Thyroid gland (tissue), 4 donors: ENCODE measurements around the gene UNKL. TPM values are rescaled to one million over a fixed set of nuclear protein-coding genes. Genes with fewer than 3 reads are reported as not detected.

Experiments
- DNase-seq, 2 donors: peaks; one replicate each; pipeline ENCODE4 v3.0.0-alpha.2; 2019
- H3K27ac ChIP-seq, 3 donors: fragments of 200-600 bp; sonication (generic); 1 replicate in 2 of 3; 2 replicates in 1 of 3; pipeline ENCODE4 v1.5.1; 2016 to 2019; ENCODE audit warnings: mild to moderate bottlenecking in 1 of 3, moderate library complexity in 1 of 3
- H3K27me3 ChIP-seq: fragments of 200-600 bp; sonication (generic); one replicate; pipeline ENCODE4 v1.5.1; 2019
- H3K36me3 ChIP-seq, 2 donors: fragments of 200-600 bp; sonication (generic); one replicate each; pipeline ENCODE4 v1.5.1; 2016 to 2019
- H3K4me1 ChIP-seq, 2 donors: fragments of 200-600 bp; sonication (generic); one replicate each; pipeline ENCODE4 v1.5.1; 2017 to 2019
- H3K4me3 ChIP-seq, 3 donors: fragments of 200-600 bp; sonication (generic); replicated peaks in 1 of 3; 1 replicate in 2 of 3; 2 replicates in 1 of 3; pipeline ENCODE4 v1.5.1; 2016; ENCODE audit warnings: mild to moderate bottlenecking in 1 of 3
- H3K9me3 ChIP-seq: fragments of 200-600 bp; sonication (generic); one replicate; pipeline ENCODE4 v1.5.1; 2017
- POLR2A ChIP-seq, 2 donors: fragments of 450-650 bp; IDR thresholded peaks; one replicate each; pipeline ENCODE4 v1.6.1; 2017; ENCODE audit warnings: antibody characterized with exemption in 2 of 2, mild to moderate bottlenecking in 2 of 2, moderate library complexity in 1 of 2
- WGBS, 2 donors: methylation state at CpG; one replicate each; pipeline ENCODE4 v1.1.5; 2017; 5-methylcytosine and 5-hydroxymethylcytosine counted together
- intact Hi-C: fragments of 100-400 bp; cut with DNase I; formaldehyde crosslinking; loops from one replicate; pipeline ENCODE4 v1.15.1; 2023
- total RNA-seq, 4 donors: library from RNA; depleted of rRNA; stranded (reverse); fragments of >200 nt; gene quantifications; one replicate each; pipeline ENCODE4 v1.2.3, GENCODE V29; 2016
- TF ChIP-seq, protein P1 (sequence below), 6 experiments: fragments of 200-600 bp in 3 of 6; fragments of 450-650 bp in 3 of 6; sonication (generic) in 3 of 6; IDR thresholded peaks; one replicate each; pipeline ENCODE4 v1.5.1; 2016 to 2019; ENCODE audit warnings: antibody characterized with exemption in 6 of 6, mild to moderate bottlenecking in 2 of 6, inconsistent platforms in 1 of 6, moderate library complexity in 1 of 6

Gene UNKL
- total RNA-seq, 4 donors from 2014 or later = 26.2 to 46.9 (median 31.3) TPM

- Histone ChIP-seq H3K4me3 (no peak overlapping the region), H3K27me3 (no peaks in the 10 kb centered on the region), H3K27ac (no peak overlapping the region), H3K4me1 (peaks cover 4 to 11% of the 10 kb centered on the region in 2 donors), H3K9me3 (no peaks in the 10 kb centered on the region), H3K36me3 (no peaks in the 10 kb centered on the region)
- DNase-seq = peak; percentile 88 to 95
- TF ChIP-seq, protein P1, sequence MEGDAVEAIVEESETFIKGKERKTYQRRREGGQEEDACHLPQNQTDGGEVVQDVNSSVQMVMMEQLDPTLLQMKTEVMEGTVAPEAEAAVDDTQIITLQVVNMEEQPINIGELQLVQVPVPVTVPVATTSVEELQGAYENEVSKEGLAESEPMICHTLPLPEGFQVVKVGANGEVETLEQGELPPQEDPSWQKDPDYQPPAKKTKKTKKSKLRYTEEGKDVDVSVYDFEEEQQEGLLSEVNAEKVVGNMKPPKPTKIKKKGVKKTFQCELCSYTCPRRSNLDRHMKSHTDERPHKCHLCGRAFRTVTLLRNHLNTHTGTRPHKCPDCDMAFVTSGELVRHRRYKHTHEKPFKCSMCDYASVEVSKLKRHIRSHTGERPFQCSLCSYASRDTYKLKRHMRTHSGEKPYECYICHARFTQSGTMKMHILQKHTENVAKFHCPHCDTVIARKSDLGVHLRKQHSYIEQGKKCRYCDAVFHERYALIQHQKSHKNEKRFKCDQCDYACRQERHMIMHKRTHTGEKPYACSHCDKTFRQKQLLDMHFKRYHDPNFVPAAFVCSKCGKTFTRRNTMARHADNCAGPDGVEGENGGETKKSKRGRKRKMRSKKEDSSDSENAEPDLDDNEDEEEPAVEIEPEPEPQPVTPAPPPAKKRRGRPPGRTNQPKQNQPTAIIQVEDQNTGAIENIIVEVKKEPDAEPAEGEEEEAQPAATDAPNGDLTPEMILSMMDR (IDR thresholded peaks at IDR 0.05) = no peak
- intact Hi-C loops = loop anchor here (10.0 kb wide), 1 partner anchor 132 kb away; the partner anchor contains the start of gene CLCN7
- 8 to 9% methylated on average over 29 to 42 of the region's 49 CpGs for WGBS, 2 donors
These were observed 71.7 kb downstream of the UNKL start for GRCh38 chr16:1342526-1343427.

- no peak for DNase-seq
- WGBS, 2 donors = 92 to 93% methylated on average over 7 to 27 of the region's 39 CpGs
- Histone ChIP-seq H3K36me3 (no peaks in the 10 kb centered on the region), H3K4me3 (no peak overlapping the region), H3K9me3 (no peaks in the 10 kb centered on the region), H3K27ac (no peak overlapping the region), H3K27me3 (no peaks in the 10 kb centered on the region), H3K4me1 (peaks cover 4 to 11% of the 10 kb centered on the region in 2 donors)
- TF ChIP-seq POLR2A (IDR thresholded peaks at IDR 0.05) = no peak
- TF ChIP-seq, protein P1 (IDR thresholded peaks at IDR 0.05) = no peak
- intact Hi-C loops = loop anchor here (10.0 kb wide), 1 partner anchor 133 kb away; the partner anchor contains the start of gene CLCN7
These were observed 72.7 kb downstream of the UNKL start for GRCh38 chr16:1341495-1342420.

DNA sequence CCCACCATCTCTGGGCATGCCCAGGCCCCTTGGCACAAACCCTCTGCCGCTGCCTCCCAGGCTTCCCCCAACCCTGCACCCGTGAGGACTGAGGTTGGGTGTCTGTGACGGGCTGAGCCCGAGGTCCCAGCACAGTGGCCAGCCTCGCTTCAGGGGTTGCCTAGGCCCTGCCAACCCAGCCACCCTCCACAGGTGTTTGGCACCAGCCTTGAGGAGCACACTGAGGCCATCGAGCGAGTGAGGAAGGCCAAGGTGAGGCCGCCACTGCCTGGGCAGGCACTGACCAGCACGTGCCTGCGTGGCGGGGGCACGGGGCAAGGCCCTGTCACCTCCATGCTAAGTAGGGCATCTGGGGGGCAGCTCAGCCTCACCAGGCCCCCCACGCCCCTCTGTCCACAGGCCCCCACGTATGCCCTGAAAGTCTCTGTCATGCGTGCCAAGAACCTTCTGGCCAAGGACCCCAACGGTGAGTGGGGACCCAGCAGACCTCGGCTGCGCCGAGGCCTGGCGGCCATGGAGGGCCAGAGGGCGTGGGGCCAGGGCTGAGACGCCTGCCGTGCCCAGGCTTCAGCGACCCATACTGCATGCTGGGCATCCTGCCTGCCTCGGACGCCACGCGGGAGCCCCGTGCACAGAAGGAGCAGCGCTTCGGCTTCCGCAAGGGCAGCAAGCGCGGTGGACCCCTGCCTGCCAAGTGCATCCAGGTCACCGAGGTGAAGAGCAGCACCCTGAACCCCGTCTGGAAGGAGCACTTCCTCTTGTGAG, 73.6 kb downstream of the UNKL start:
- H3K27ac ChIP-seq = no peak overlapping the region
- no peaks in the 10 kb centered on the region for H3K27me3 ChIP-seq
- no peaks in the 10 kb centered on the region for H3K9me3 ChIP-seq
- peaks cover 4 to 11% of the 10 kb centered on the region in 2 donors for H3K4me1 ChIP-seq
- DNase-seq = no peak
- no peak overlapping the region for H3K4me3 ChIP-seq
- TF ChIP-seq POLR2A (IDR thresholded peaks at IDR 0.05) = no peak
- TF ChIP-seq, protein P1 (IDR thresholded peaks at IDR 0.05) = no peak
- intact Hi-C loops = loop anchor here (10.0 kb wide), 1 partner anchor 134 kb away; the partner anchor contains the start of gene CLCN7
- WGBS, 2 donors = 87 to 89% methylated on average over 12 to 13 of the region's 36 CpGs
- H3K36me3 ChIP-seq = no peaks in the 10 kb centered on the region

- TF ChIP-seq, protein P1 (IDR thresholded peaks at IDR 0.05) = no peak
- TF ChIP-seq POLR2A (IDR thresholded peaks at IDR 0.05) = no peak
- H3K4me1 ChIP-seq = peaks cover 6 to 15% of the 10 kb centered on the region in 2 donors
- no peaks in the 10 kb centered on the region for H3K9me3 ChIP-seq
- WGBS, 2 donors = 75 to 80% methylated on average over 15 to 31 of the region's 31 CpGs
- H3K27ac ChIP-seq = no peak overlapping the region
- H3K36me3 ChIP-seq = no peaks in the 10 kb centered on the region
- peaks cover 3% of the 10 kb centered on the region for H3K27me3 ChIP-seq
- no peak for DNase-seq
- no peak overlapping the region for H3K4me3 ChIP-seq
- intact Hi-C loops = no loop called here
These were observed 75.4 kb downstream of the UNKL start for GRCh38 chr16:1338855-1339675.
